Skeletal muscle satellite cell (primary cell): ENCODE measurements around the gene LRBA.
"Not testable (repeated sequence)": the region's sequence is repeated elsewhere in the genome, so short reads cannot be mapped to it uniquely, and the experiment has no call there.

Source experiments
- H3K27me3 ChIP-seq: 2 replicates; pipeline ENCODE4 v1.7.0; 2013; ENCODE audit warnings: low read length; ENCODE audit not compliant: control insufficient read depth, insufficient read depth
- H3K36me3 ChIP-seq: 2 replicates; pipeline ENCODE4 v1.7.0; 2013; ENCODE audit warnings: mild to moderate bottlenecking, control low read depth, low read length; ENCODE audit not compliant: insufficient read depth
- H3K4me1 ChIP-seq: 2 replicates; pipeline ENCODE4 v1.7.0; 2013; ENCODE audit warnings: low read length; ENCODE audit not compliant: control insufficient read depth, insufficient read depth
- H3K4me2 ChIP-seq: 2 replicates; pipeline ENCODE4 v1.7.0; 2013; ENCODE audit warnings: mild to moderate bottlenecking, low read length
- H3K4me3 ChIP-seq: 2 replicates; pipeline ENCODE4 v1.7.0; 2013; ENCODE audit warnings: low read length
- H3K9ac ChIP-seq: 2 replicates; pipeline ENCODE4 v1.7.0; 2013; ENCODE audit warnings: mild to moderate bottlenecking, low read depth, low read length, moderate library complexity
- H3K9me3 ChIP-seq: replicated peaks from 2 replicates; pipeline ENCODE4 v1.7.0; 2013; ENCODE audit warnings: mild to moderate bottlenecking, control low read depth, low read length

LRBA gene

GRCh38 chr4:150938417-150938816 lies 76.7 kb downstream of the LRBA start:
- H3K9me3 ChIP-seq = no peaks in the 10 kb centered on the region
- H3K9ac ChIP-seq = no peak overlapping the region
- no peaks in the 10 kb centered on the region for H3K36me3 ChIP-seq
- no peak overlapping the region for H3K4me2 ChIP-seq
- no peaks in the 10 kb centered on the region for H3K4me1 ChIP-seq
- H3K27me3 ChIP-seq = no peaks in the 10 kb centered on the region
- H3K4me3 ChIP-seq = no peak overlapping the region

DNA sequence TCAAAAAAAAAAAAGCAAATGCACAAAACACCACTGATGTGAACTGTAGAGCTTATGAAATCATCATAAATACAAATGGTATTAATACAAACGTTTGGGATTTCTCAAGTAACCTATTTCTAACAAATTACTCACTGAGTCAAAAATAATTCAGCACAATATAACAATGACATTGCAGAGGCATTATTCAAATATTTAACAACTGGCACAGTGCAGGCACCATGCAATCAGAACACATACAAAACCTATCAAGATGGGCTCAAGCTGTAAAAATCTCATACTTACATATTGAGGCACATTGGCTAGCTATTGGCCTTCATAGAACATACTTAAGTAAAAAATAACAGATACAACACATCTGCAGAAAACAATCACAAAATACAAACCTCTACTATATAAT lies 81.1 kb downstream of the LRBA start:
- no peaks in the 10 kb centered on the region for H3K27me3 ChIP-seq
- no peaks in the 10 kb centered on the region for H3K36me3 ChIP-seq
- no peak overlapping the region for H3K4me3 ChIP-seq
- no peak overlapping the region for H3K4me2 ChIP-seq
- no peaks in the 10 kb centered on the region for H3K4me1 ChIP-seq
- H3K9ac ChIP-seq = no peak overlapping the region
- no peaks in the 10 kb centered on the region for H3K9me3 ChIP-seq

DNA sequence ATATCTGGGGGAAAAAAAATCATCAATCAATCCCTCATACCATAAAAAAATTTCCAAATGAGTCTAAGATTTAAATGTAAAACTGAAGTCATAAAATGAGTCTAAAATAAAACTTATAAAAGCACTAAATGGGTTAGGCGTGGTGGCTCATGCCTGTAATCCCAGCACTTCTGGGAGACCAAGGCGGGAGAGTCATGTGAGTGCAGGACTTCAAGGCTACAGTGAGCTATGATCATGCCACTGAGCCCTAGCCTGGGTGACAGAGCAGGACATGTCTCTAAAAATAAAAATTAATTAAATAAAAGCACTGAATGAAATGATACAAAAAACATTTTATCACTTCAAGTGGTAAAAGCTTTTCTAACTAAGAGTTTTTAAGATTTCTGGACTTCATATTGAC lies 83.3 kb downstream of the LRBA start:
- no peak overlapping the region for H3K4me3 ChIP-seq
- H3K36me3 ChIP-seq = no peaks in the 10 kb centered on the region
- H3K27me3 ChIP-seq = no peaks in the 10 kb centered on the region
- no peaks in the 10 kb centered on the region for H3K9me3 ChIP-seq
- H3K4me2 ChIP-seq = no peak overlapping the region
- no peaks in the 10 kb centered on the region for H3K4me1 ChIP-seq
- no peak overlapping the region for H3K9ac ChIP-seq

DNA sequence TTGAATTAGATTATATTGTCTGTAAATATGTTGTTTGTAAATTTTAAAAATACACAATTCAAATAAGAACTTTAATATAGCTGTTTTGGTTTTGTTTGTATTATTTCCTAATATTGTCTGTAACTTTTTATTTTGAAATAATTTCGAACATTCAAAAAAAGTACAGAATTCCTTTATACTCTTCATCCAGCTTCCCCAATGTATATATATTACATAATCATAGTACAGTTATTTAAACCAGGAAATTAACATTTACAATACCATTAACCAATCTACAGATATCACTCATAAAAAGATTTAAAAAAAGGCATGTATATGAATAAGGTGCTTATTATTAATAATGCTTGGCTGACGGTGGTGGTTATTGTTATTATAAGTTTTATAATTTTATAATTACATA lies 84.1 kb downstream of the LRBA start:
- no peaks in the 10 kb centered on the region for H3K4me1 ChIP-seq
- no peak overlapping the region for H3K9ac ChIP-seq
- H3K4me2 ChIP-seq = no peak overlapping the region
- no peaks in the 10 kb centered on the region for H3K36me3 ChIP-seq
- no peak overlapping the region for H3K4me3 ChIP-seq
- no peaks in the 10 kb centered on the region for H3K27me3 ChIP-seq
- H3K9me3 ChIP-seq = no peaks in the 10 kb centered on the region

GRCh38 chr4:150923945-150924344 lies 91.1 kb downstream of the LRBA start:
- no peak overlapping the region for H3K9ac ChIP-seq
- no peak overlapping the region for H3K4me2 ChIP-seq
- H3K4me3 ChIP-seq = no peak overlapping the region
- no peaks in the 10 kb centered on the region for H3K9me3 ChIP-seq
- no peaks in the 10 kb centered on the region for H3K4me1 ChIP-seq
- H3K27me3 ChIP-seq = no peaks in the 10 kb centered on the region
- H3K36me3 ChIP-seq = no peaks in the 10 kb centered on the region

GRCh38 chr4:150921486-150921885 lies 93.6 kb downstream of the LRBA start:
- not testable (repeated sequence) for H3K4me2 ChIP-seq, H3K4me1 ChIP-seq, H3K27me3 ChIP-seq, H3K9me3 ChIP-seq, H3K4me3 ChIP-seq, H3K36me3 ChIP-seq, H3K9ac ChIP-seq

DNA sequence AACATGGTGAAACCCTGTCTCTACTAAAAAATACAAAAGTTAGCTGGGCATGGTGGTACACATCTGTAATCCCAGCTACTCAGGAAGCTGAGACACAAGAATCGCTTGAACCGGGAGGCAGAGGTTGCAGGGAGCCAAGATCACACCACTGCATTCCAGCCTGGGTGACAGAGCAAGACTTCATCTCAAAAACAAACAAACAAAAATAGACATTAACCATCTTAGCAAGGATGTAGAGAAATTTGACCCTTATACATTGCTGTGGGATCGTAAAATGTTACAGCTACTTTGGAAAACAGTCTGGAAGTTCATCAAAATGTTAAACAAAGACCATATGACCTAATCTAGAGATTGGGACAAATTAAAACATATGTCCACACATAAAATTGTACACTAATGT lies 96.5 kb downstream of the LRBA start:
- H3K27me3 ChIP-seq, H3K4me1 ChIP-seq, H3K4me3 ChIP-seq, H3K4me2 ChIP-seq, H3K36me3 ChIP-seq, H3K9ac ChIP-seq, H3K9me3 ChIP-seq: not testable (repeated sequence)

DNA sequence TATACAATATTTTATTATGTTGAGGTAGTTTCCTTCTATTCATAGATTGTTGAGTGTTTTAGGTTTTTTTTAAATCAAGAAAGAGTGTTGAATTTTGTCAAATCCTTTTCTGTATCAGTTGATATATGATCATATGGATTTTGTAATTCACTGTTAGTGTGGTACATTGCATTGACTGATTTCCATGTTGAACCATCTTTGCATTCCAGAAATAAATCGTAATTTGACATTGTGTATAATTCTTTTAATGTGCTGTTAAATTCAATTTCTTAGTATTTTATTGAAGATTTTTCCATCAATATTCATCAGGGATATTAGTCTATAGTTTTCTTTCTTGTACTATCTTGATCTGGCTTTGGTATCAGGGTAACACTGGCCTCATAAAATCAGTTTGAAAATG lies 103.8 kb downstream of the LRBA start:
- H3K4me1 ChIP-seq = no peaks in the 10 kb centered on the region
- no peaks in the 10 kb centered on the region for H3K9me3 ChIP-seq
- no peak overlapping the region for H3K4me2 ChIP-seq
- H3K9ac ChIP-seq = no peak overlapping the region
- no peak overlapping the region for H3K4me3 ChIP-seq
- H3K36me3 ChIP-seq = peaks cover 7% of the 10 kb centered on the region
- no peaks in the 10 kb centered on the region for H3K27me3 ChIP-seq

- no peaks in the 10 kb centered on the region for H3K4me1 ChIP-seq
- H3K36me3 ChIP-seq = peaks cover 7% of the 10 kb centered on the region
- H3K9me3 ChIP-seq = no peaks in the 10 kb centered on the region
- no peak overlapping the region for H3K4me3 ChIP-seq
- no peak overlapping the region for H3K9ac ChIP-seq
- no peak overlapping the region for H3K4me2 ChIP-seq
- no peaks in the 10 kb centered on the region for H3K27me3 ChIP-seq
Measured at GRCh38 chr4:150909116-150909515, 106.0 kb downstream of the LRBA start.

- Histone ChIP-seq H3K4me3 (no peak overlapping the region), H3K4me2 (no peak overlapping the region), H3K27me3 (no peaks in the 10 kb centered on the region), H3K36me3 (peaks cover 11% of the 10 kb centered on the region), H3K9me3 (no peaks in the 10 kb centered on the region), H3K9ac (no peak overlapping the region), H3K4me1 (no peaks in the 10 kb centered on the region)
Measured at GRCh38 chr4:150906987-150907633, 108.0 kb downstream of the LRBA start.

DNA sequence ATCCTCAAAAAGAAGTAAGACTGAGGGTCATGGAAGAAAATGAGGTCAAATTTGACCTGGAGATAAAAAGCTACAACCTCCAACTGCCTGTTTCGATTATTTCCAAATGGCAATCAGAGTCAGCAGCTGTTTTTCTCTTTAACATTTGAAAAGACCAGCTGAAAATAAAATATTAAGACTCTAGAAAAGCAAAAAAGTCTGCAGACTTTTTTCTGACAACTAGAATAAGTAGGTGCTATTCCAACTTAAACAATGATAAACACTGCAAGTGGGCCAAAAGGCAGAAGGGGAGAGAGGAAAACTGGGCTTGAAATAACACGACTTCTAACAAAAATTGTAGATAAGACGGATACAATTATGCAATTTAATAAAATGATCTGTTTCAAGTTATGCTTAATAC lies 110.4 kb downstream of the LRBA start:
- no peaks in the 10 kb centered on the region for H3K4me1 ChIP-seq
- H3K4me3 ChIP-seq = no peak overlapping the region
- no peak overlapping the region for H3K4me2 ChIP-seq
- no peak overlapping the region for H3K9ac ChIP-seq
- H3K36me3 ChIP-seq = peaks cover 8% of the 10 kb centered on the region
- H3K9me3 ChIP-seq = no peaks in the 10 kb centered on the region
- no peaks in the 10 kb centered on the region for H3K27me3 ChIP-seq

GRCh38 chr4:150903603-150904002 lies 111.5 kb downstream of the LRBA start:
- Histone ChIP-seq H3K4me3 (no peak overlapping the region), H3K9me3 (no peaks in the 10 kb centered on the region), H3K4me2 (no peak overlapping the region), H3K36me3 (peaks cover 5% of the 10 kb centered on the region), H3K27me3 (no peaks in the 10 kb centered on the region), H3K9ac (no peak overlapping the region), H3K4me1 (no peaks in the 10 kb centered on the region)
